Measurements from ENCODE around the gene ELMO1.

The ELMO1 gene

GRCh38 chr7:37342176-37342687 is 106.4 kb downstream of the ELMO1 start:
- DNase-seq = no peak

GRCh38 chr7:37341033-37341630 is 107.5 kb downstream of the ELMO1 start:
- no peak for DNase-seq

DNA sequence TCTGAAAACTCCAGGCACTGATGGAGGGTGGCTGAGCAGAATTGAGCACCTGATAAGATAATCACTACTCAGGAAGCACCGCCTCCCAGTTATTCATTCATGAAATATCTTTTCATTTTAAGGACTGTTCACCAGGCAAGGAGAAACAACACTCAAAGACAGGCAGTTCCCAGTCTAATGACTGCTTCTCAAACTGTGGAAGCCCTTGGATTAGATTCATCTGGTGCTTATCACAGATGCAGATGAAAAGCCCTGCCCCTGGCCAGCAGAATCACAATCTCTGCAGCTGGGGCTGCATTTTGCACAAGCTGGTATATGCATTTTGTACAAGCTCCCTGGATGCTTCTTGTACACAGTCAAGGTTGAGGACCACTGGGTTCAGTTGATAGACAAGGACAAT is 109.7 kb downstream of the ELMO1 start:
- DNase-seq = no peak

DNA sequence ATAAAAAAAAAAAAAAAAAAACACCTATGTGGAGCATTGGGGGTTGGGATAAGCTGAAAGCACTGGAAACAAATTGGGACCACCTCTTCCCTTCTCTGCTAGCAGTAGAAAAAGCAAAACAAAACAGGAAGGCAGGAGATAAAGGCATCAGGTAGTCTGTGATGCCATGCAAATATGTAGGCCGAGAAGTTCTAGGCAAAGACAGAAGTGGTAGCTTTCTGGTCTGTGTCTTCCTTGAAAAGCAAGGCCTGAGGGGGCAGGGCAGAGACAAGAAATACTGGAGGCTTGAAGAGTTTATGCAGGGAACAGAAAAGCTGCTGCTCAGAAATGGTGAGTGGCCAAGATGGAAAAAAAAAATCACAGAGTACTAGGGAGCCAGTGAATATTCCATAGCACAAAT is 111.1 kb downstream of the ELMO1 start:
- DNase-seq = no peak

DNA sequence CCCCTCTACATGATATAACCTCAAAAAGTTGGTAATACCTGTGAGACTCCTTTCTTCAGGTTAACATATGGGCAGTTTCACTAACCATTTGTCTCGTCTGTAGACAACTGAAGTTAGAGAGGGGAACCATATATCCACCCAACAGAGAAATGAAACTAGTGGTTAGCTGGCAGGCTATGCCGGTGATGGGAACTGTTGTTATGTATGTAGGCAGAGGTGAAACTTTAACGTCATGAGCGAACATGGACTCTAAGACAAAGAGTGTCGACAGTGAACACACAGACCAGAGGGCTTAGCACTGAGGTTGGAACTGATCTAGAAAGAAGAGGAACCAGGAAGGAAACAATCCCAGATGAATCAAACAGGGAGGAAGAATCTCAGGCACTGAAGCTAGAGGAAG is 112.4 kb downstream of the ELMO1 start:
- DNase-seq = no peak

GRCh38 chr7:37333075-37333474 is 115.6 kb downstream of the ELMO1 start:
- DNase-seq = no peak

DNA sequence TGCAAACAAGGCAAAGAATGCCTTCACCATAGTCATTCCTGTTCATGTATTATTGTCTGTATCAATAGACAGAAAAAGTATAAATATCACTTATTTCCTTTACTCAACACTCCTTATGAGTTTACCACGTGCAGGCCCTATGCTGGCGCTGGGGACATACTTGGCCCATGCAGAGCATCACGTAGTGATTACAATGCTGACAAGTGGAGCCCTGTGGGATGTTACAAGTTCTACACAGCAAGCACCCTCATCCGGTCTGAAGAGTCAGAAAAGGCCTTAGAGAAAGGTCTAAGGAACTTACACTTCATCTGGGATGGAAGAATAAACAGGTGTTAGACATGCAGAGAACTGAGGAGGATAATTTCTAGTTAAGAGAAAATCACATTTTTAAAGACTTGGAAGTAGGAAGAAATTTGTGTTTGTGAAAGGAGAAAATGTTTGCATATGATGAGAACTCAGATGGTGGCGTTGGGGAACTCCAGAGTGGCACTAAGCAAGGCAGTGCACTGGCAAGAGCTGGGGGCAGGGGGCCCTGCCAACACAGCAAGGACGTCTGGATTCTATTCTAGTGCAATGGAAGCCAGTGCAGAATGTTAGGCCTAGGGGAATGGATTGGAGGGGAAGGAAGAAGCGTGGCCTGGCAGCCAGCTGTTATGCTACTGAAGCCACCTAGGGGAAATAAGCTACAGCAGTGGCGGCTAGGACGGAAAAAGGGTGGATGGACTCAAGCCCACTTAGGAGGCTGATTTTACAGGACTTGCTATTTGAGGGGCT is 116.2 kb downstream of the ELMO1 start:
- DNase-seq = no peak

- no peak for DNase-seq
Measured at GRCh38 chr7:37330775-37331174, 117.9 kb downstream of the ELMO1 start.

DNA sequence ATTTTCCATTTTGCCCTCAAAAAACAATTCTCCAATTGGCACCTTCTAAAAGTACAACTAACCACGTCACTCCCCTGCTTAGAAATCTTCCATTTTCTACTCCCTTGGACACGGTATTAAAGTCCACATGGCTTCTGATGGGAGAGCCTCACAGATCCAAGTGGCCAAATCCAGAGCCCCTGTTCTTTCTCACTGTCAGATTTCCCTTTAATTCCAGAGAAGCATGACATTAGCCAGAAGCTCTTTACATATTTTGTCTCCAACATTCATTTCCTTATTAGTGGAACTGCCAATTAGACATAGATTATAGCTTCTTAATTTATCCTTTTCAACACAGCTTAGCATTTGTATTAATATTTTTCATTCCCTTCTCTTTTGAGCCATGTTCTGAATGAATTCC is 118.7 kb downstream of the ELMO1 start:
- no peak for DNase-seq

DNA sequence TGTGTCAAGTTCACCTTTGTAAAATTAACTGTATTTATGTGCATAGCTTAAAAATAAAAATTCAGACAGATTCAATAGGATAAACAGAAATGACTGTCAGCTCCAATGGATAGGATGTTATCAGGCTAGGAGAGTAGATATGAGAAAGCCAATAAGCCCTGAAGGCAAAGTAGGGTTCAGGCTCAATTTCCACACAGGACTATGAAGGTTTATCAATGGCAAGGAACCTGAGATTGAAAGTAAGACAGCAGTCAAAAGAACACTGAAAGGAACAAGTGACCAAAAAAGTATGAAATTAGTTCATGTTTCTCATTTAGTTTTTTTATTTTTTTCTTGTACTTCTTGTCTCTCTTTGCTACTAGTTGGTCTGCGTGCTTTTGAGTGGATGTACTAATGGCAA is 121.4 kb downstream of the ELMO1 start:
- no peak for DNase-seq

- no peak for DNase-seq
Measured at GRCh38 chr7:37323966-37324365, 124.7 kb downstream of the ELMO1 start.

GRCh38 chr7:37322831-37323230 is 125.8 kb downstream of the ELMO1 start:
- DNase-seq = no peak

DNA sequence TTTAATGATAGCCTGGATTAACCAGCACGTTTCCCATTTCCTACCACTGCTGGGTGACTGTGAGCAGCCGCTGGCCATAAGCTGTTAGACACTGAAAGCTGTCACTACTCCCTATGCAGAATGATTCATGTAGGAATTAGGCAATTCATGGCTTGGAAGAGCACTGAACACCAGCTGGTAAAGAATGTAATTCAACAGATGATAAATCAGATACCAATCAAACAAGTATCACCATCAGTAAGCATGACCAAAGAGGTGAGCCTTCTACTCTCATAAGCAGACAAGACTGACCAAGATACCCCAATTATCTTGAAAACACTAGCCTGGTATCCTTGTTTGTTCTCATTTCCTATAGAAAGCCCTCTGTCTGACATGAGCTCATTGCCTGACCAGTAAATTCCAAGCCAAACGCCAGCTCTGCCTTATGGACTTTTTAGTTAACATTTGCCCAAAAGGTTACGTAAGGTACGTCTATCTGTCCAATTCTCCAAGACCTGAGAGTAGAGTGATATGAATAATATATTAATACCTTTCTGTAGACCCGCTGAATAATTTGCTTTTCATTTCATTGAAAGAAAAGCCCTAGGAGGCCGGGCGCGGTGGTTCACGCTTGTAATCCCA is 127.7 kb downstream of the ELMO1 start:
- no peak for DNase-seq

DNA sequence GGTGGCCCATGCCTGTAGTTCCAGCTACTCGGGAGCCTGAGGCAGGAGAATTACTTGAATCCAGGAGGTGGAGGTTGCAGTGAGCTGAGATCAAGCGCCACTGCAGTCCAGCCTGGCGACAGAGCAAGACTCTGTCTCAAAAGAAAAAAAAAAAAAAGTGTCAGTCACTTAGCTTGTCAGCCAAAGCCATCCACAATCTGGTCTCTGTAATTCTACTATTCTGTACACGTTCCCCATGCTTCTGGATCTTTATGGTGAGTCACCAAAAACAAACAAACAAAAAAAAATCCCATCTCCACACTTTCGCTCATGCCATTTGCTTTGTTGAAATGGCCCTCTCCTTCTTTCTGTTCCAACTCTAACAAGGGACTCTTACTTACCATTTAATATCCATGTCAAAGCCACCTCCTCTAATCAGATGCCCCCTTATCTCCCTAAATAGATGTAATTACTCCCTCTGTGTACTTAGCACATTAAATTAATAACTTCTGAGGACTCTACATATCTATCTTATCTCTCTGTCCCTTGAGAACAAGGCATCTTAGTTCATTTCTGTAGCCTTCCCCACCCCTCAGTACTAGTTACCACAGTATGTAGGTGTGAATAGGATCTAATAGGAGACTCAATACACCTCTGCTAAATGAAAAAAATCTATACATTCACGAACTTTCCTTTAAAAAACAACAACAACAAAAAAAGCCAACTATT is 128.4 kb downstream of the ELMO1 start:
- no peak for DNase-seq

GRCh38 chr7:37318541-37318940 is 130.1 kb downstream of the ELMO1 start:
- DNase-seq = no peak

DNA sequence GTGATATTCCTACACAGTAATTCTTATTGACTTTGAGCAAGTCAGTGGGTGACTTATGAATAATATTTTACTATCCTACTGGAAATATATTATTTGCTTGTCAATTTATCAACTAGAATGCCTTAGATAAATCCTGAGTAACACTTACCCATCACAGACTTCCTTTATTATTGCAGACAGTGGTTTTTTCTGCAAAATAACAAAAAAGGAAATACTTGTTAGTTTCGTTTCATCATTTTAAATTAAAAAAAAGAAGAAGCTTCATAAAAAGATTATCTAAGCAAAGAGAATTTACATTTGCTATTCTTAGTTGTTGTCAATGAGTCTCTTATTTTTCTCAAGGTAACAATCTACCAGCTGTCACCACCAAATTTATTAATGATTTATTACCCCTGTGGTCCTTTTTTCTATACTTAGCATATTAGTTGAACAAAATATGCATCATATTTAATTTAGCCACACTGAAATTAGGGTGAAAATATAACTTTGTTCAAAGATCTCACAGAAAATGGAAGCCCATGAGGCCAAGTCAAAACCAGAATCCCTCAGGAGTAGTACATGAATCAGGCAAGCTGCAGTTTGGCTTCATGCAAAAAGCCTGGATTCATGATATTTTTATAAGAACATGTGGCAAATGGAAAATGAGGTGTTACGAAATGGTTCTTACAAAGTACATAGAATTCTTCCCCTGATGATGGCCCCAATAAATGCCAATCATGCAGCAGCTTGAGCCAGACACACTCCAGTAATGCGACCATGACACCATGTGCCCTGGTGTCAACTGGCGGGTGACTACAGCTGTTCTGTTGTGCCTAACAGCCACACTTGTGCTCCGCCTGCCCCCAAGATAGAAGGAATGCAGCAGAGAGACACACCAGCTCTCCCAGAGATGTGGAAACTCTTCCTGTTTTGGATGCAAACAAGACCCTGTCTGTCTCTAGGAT is 132.6 kb downstream of the ELMO1 start:
- no peak for DNase-seq

DNA sequence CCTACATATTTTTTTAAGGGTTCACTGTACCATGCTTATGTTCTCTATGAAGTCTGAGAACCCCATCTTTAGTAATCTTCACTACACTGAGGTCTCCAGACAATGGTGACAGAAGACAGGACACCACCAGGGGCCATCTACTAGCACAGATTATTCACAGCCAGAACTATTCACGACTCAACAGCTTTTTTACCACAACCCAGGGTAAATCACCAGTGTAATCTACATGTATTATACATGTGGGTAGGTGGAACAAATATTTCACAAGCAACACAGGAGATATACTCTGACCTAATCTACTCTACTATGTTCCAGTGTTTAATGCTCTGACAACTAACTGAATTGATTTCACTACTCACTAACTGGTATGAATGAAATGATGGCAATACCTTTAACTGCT is 136.1 kb downstream of the ELMO1 start:
- DNase-seq = no peak

DNA sequence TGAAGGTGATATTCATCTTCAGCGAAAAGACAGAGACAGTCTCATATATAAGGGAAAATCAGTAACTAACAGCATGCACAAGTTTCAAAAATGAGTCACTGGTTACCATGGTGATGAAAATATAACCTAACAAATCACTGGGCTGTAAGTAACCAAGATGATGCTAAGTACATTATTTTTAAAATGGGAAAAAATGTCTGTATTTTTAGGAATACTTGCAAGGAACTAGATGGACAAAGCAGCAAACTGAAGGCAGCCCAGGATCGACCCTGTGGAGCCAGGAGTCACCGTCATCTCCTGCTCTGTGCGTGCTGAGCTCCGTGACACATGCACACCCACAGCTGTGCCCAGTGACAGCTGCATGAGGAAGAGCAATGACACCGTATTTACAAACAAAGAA is 137.3 kb downstream of the ELMO1 start:
- no peak for DNase-seq

DNA sequence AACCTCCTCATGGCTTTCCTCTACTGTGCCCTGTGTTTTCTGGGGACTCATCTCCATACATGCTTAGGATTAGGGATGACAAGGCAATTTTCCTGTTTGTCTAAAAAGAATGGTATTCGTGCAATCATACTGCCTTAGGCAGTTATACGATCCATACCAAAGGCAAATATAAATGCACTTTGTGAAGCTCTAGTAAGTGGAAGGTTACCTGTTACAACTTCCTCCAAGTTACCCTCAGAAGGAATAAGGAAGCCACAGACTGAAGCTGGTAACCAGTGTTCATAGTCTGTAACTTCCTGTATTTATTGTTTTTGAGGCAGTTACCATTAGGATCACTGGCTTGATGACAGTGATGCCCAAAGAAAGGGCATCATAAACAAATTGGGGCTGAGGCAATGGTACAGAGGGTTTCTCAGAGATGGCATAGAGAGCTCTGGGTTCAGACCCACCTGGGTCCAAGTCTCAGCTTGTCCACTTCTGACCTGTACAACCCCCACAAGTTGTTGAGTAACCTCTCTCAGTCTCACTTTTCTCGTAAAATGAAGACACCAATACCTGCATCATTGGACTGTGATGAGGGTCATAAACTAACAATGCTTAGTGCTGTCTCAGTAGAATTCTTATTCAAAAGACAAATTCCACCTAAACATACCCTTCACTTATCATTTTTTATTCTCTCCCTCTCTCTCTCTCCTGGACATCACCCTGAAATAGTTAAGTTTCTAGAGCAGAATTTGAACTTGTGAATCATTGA is 138.2 kb downstream of the ELMO1 start:
- DNase-seq = no peak

DNA sequence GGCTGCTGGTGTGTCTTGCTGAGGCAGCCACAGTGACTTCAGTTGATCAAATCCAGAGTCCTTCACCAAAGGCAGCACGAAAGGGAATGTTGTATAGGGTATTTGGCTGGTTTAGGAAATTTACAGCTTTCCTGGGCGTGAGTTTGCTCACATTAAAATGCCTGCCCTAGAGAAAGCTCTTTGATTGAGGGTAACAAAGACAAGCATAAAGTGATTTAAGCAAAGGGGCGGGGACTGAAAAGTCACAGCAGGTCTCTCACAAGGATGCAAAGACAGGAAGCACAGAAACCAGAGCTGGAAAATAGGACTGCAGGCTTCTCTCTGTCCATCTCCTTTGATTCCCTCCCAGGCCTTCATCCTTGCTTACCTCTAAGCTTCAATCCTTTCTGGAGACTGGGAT is 139.2 kb downstream of the ELMO1 start:
- DNase-seq = no peak

- DNase-seq = no peak
Measured at GRCh38 chr7:37304921-37305320, 143.7 kb downstream of the ELMO1 start.

DNA sequence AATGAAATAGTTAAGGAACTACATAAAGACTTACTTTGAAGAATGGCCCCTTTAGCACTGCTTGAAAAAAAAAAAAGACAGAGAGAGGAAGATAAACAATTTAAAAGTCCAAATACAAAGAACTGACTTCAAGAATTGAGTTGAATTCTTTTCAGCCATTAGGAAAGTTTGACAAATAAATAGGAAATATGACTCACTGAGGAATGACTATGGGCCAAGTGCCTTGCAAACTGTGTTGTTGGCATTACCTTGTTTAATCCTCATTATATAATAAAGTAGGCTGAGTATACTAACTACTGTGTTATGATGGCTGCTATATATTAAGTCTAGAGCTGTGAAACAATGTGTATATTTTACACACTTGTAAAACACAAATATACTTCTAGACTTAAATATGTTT is 151.1 kb downstream of the ELMO1 start:
- no peak for DNase-seq

All from NCI-H1436 treated with DMSO at 0.1 percent for 48 hours (cell line).